GM21381 (cell line): Measurements from ENCODE around the gene PIGV.

Source experiments
- ATAC-seq: cut with Tn5 transposase; IDR thresholded peaks from one replicate; pipeline ENCODE4 v1.9.1; 2021; ENCODE audit warnings: mild to moderate bottlenecking, moderate library complexity; ENCODE audit not compliant: unreplicated experiment

Gene PIGV

DNA sequence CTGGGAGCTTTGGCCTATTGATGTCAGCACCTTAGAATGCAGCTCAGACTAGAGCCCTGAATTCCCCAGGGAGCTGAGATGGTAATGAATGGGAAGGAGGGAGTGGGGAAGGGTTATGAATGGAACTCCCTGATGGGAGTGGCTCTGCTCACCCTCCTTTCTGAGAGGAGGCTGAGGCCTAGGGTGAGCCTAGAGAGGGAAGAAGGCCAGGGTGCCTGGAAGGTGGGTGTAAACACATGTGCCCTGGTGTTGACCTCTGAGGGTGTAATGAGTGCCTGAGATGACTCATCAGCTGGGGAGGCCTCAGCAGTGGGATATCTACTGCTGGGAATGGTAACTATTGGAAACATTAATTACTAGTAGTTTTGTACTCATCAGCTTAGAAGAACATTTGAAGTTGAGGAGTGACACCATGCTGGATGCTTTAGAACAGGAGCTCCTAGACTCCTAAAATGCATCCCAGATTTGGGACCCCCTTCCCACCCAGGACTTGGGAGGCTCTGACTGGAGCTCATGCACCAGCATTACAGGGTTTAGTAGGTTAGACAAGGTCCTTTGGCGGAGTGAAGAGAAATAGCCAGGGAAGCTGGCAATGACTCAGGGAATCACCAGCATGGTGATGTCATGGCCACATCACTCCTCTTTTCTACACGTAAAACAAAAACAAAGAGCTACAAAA, 16.0 kb upstream of the PIGV start:
- no peak for ATAC-seq

DNA sequence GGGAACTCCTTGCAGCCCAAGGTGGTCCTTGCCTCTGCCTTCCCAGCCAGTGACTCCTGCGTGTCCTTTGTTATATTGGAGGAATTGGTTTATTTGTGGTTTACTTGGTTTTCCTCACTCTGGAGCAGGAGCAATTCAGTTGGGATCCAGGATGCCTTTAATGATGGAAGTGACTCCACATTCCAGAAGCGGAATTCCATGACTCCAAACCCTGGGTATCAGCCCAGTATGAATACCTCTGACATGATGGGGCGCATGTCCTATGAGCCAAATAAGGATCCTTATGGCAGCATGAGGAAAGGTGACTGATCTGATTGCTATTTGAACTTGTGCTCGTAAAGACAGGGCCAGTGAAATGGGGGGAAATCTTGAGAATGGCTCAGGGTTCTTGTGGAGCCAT, 15.1 kb upstream of the PIGV start:
- no peak for ATAC-seq

DNA sequence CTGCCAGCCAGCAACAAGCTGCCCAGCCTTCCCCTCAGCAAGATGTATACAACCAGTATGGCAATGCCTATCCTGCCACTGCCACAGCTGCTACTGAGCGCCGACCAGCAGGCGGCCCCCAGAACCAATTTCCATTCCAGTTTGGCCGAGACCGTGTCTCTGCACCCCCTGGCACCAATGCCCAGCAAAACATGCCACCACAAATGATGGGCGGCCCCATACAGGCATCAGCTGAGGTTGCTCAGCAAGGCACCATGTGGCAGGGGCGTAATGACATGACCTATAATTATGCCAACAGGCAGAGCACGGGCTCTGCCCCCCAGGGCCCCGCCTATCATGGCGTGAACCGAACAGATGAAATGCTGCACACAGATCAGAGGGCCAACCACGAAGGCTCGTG, 13.3 kb upstream of the PIGV start:
- no peak for ATAC-seq

DNA sequence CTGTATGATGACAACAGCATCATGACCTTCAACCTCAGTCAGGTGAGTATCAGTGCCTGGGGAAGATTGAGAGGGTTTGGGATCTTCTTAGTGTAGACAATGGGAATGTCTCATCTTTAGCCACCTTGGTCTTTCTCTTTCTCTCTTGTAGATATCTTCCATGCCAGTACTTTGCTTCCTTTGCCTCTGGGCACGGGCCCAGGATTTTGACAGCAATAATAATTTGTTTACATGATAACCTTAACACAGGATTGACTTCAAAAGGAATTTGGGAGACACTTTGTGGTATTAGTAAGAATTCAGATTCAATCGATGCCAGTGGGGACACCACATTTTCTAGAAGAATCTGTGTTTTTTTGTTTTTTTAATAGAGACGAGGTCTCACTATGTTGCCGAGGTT, 12.1 kb upstream of the PIGV start:
- no peak for ATAC-seq

DNA sequence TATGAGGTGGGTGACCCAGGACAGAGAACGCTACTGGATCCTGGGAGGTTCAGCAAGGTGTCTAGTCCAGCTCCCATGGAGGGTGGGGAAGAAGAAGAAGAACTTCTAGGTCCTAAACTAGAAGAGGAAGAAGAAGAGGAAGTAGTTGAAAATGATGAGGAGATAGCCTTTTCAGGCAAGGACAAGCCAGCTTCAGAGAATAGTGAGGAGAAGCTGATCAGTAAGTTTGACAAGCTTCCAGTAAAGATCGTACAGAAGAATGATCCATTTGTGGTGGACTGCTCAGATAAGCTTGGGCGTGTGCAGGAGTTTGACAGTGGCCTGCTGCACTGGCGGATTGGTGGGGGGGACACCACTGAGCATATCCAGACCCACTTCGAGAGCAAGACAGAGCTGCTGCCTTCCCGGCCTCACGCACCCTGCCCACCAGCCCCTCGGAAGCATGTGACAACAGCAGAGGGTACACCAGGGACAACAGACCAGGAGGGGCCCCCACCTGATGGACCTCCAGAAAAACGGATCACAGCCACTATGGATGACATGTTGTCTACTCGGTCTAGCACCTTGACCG, 8.6 kb upstream of the PIGV start:
- ATAC-seq, result no peak

GRCh38 chr1:26780344-26780957, 7.3 kb upstream of the PIGV start:
- no peak for ATAC-seq

DNA sequence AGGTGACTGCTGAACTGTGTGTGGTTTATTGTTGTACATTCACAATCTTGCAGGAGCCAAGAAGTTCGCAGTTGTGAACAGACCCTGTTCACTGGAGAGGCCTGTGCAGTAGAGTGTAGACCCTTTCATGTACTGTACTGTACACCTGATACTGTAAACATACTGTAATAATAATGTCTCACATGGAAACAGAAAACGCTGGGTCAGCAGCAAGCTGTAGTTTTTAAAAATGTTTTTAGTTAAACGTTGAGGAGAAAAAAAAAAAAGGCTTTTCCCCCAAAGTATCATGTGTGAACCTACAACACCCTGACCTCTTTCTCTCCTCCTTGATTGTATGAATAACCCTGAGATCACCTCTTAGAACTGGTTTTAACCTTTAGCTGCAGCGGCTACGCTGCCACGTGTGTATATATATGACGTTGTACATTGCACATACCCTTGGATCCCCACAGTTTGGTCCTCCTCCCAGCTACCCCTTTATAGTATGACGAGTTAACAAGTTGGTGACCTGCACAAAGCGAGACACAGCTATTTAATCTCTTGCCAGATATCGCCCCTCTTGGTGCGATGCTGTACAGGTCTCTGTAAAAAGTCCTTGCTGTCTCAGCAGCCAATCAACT, 6.4 kb upstream of the PIGV start:
- no peak for ATAC-seq

DNA sequence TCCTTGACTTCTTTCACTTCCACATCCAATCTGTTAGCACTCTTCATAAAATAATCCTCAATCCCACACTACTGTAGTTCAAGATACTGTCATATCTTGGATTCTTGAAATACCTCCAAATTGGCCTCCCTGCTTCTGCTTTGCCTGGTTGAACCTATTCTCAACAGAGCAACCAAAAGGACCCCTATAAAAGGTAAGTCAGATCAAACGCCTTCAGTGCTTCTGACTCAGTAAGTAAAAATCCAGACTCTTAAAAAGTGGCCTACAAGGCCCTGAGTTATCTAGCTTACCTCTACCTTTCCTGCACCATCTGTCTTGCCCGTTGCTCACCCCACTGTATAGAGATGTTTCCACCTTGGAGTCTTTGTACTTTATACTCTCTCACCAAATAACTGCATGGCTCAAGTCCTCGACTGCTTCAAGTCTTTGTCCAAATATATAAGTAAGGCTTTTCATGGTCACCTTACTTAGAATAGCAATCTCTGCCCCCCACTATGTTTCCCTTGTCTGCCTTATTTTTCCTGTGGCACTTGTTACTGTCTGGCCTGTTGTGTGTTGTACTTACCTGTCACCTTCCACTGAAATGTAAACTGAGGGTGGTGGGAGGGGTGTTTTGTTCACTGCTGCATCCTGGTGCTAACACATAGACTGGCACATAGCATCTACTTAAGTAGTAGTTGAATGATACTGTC, 5.1 kb upstream of the PIGV start:
- no peak for ATAC-seq

- ATAC-seq, result no peak
Measured at GRCh38 chr1:26783646-26784022, 4.1 kb upstream of the PIGV start.

- no peak for ATAC-seq
Measured at GRCh38 chr1:26784023-26784871, 3.5 kb upstream of the PIGV start.

DNA sequence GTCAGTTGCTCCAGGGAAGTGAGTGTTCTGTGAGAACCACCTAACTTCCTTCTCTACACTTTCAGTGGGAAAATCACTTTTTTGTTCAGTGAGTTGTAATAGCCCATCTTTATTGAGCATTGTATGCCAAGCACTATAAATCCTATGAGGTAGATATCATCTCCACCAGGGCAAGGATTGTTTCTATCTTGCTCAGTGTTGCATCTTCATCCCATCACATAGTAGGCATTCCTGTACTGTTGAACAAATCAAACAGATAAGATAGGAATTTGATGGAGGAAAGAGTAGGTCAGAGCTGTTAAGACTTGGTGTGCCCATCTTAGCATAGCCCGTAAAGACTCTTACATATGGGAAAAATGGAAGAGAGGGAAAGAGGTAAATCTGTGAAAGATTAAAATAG, 2.9 kb upstream of the PIGV start:
- no peak for ATAC-seq

- no peak for ATAC-seq
Measured at GRCh38 chr1:26785611-26786436, 1.9 kb upstream of the PIGV start.

GRCh38 chr1:26786437-26787380, 1.0 kb upstream of the PIGV start:
- ATAC-seq, result no peak

- peak; percentile 40 for ATAC-seq
Measured at GRCh38 chr1:26787381-26787705, 407 bp upstream of the PIGV start.

DNA sequence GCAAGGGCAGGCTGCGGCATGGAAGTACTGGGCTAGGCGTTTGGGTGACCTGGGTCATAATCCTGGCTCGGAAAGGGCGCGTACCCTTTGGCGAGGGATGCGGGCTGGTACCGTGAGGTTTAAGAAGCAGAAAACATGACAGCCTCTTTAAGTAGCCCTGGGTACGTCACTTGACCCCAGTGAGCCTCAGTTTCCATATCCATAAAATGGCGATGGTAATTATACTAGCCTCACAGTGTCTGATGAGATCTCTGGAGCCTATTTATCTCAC, 700 bp downstream of the PIGV start:
- no peak for ATAC-seq

GRCh38 chr1:26788836-26789611, 1.3 kb downstream of the PIGV start:
- no peak for ATAC-seq

GRCh38 chr1:26789612-26789865, 1.8 kb downstream of the PIGV start:
- ATAC-seq, result no peak

DNA sequence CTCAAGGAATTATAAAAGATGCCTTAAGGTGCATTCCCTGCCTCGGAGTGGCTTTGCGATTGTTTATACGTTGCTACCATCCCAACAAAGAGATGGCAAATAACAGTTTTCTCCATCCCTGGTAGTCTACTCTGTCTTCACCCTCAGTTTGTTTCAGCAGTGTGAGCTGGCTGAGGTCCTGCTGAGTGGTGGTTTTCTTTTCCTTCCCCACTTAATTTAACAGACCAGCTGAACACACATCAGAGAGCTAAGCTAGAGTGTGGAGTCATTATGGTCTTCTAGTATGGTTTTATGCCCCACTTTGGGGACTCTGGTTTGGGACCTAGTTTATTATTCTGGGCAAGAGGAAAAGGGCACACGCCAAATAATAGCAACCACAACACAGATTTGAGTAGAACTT, 2.2 kb downstream of the PIGV start:
- ATAC-seq, result no peak

DNA sequence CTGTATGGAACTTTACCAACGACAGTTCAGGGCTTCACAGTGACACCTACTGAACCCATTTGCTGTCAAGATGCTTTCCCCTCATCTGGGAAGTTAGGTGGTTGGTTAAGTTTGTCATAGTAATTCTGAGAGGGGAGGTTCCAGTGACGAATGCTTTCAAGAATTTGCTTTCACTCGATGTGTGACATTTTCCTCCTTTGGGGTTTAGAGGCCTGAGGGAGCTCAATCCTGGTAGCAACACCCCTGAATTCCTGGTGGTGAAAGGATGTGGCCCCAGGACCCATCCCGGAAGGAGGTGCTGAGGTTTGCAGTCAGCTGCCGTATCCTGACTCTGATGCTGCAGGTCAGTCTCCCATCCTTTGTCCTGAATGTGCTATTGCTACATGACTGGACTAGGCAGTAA, 2.8 kb downstream of the PIGV start:
- ATAC-seq, result no peak
